SU-DHL-6 (cell line): Measurements from ENCODE around the gene CHODL.

Experiments
- EZH2phosphoT487 ChIP-seq: fragments of 200-600 bp; sonication (generic), shearing (Covaris generic); conservative IDR thresholded peaks from 2 replicates; pipeline ENCODE4 v1.6.1; 2018; ENCODE audit warnings: mild to moderate bottlenecking, antibody characterized with exemption, low read length, moderate library complexity, mixed read lengths
- TF ChIP-seq, protein P1 (sequence below): fragments of 200-600 bp; sonication (generic); IDR thresholded peaks from one replicate; pipeline ENCODE4 v1.5.1; 2017; ENCODE audit warnings: antibody characterized with exemption, mild to moderate bottlenecking, low read length, moderate library complexity; ENCODE audit not compliant: insufficient read depth, poor library complexity, severe bottlenecking

DNA sequence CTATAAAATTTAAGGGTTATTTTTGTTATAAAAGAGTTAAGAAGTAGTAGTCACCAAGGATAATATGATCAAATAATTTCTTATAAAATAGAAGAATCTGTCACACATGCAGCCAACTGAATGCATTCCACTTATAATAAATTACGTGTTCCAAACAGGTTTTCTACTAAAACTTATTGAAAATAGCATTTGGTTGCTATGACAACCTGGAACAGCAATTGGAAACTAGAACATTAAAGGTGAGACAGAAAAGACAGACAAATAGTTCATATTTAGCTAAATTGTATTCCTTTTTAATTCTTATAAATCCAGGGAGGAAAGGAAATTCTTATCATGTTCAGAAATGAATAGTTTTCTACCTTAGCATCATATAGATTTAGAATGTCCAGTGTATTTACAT, 9.1 kb upstream of the CHODL start:
- TF ChIP-seq, protein P1, sequence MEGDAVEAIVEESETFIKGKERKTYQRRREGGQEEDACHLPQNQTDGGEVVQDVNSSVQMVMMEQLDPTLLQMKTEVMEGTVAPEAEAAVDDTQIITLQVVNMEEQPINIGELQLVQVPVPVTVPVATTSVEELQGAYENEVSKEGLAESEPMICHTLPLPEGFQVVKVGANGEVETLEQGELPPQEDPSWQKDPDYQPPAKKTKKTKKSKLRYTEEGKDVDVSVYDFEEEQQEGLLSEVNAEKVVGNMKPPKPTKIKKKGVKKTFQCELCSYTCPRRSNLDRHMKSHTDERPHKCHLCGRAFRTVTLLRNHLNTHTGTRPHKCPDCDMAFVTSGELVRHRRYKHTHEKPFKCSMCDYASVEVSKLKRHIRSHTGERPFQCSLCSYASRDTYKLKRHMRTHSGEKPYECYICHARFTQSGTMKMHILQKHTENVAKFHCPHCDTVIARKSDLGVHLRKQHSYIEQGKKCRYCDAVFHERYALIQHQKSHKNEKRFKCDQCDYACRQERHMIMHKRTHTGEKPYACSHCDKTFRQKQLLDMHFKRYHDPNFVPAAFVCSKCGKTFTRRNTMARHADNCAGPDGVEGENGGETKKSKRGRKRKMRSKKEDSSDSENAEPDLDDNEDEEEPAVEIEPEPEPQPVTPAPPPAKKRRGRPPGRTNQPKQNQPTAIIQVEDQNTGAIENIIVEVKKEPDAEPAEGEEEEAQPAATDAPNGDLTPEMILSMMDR: no peak
- no peak for TF ChIP-seq EZH2phosphoT487
